Measurements from ENCODE around the gene ALDH9A1.

ALDH9A1 gene

GRCh38 chr1:165695031-165695430, 3.3 kb downstream of the ALDH9A1 start:
- peaks cover 23% of the 10 kb centered on the region for H3K79me2 ChIP-seq (ENCODE audit: insufficient read depth, low read length)
- H3K27ac ChIP-seq (ENCODE audit: low read depth, low read length, poor library complexity, severe bottlenecking): no peak overlapping the region
- no peaks in the 10 kb centered on the region for H3F3A ChIP-seq (ENCODE audit: insufficient read depth, low read length)
- no peak overlapping the region for H3K9ac ChIP-seq (ENCODE audit: low read length)
- no peaks in the 10 kb centered on the region for H3K9me2 ChIP-seq (ENCODE audit: low read depth, low read length)
- no peak for TF ChIP-seq CTCF (IDR thresholded peaks at IDR 0.05; ENCODE audit: low read length)
- no peak for TF ChIP-seq EZH2 (IDR thresholded peaks at IDR 0.05; ENCODE audit: borderline replicate concordance, low read length)
- H4K20me1 ChIP-seq (ENCODE audit: insufficient read depth, low read length): no peaks in the 10 kb centered on the region
- H3K4me1 ChIP-seq (ENCODE audit: insufficient read depth, low read length, severe bottlenecking): peaks cover 17% of the 10 kb centered on the region
- H2AFZ ChIP-seq (ENCODE audit: low read length): no peak overlapping the region
- H3K4me2 ChIP-seq (ENCODE audit: low read length): no peak overlapping the region
- H3K4me3 ChIP-seq (ENCODE audit: low read depth, low read length, poor library complexity, severe bottlenecking): no peak overlapping the region
- H3K27me3 ChIP-seq (ENCODE audit: insufficient read depth, low read length): no peaks in the 10 kb centered on the region
- peaks cover 8% of the 10 kb centered on the region; the same call in 1 of the 2 replicates for H3K36me3 ChIP-seq (ENCODE audit: insufficient read depth, low read length)
- H3K9me3 ChIP-seq (ENCODE audit: low read length): no peaks in the 10 kb centered on the region

- Histone ChIP-seq H3K27ac (ENCODE audit: low read depth, low read length, poor library complexity, severe bottlenecking) (no peak overlapping the region), H3F3A (ENCODE audit: insufficient read depth, low read length) (no peaks in the 10 kb centered on the region), H3K9ac (ENCODE audit: low read length) (no peak overlapping the region), H3K27me3 (ENCODE audit: insufficient read depth, low read length) (no peaks in the 10 kb centered on the region), H3K9me2 (ENCODE audit: low read depth, low read length) (no peaks in the 10 kb centered on the region), H3K9me3 (ENCODE audit: low read length) (no peaks in the 10 kb centered on the region), H3K79me2 (ENCODE audit: insufficient read depth, low read length) (peaks cover 17% of the 10 kb centered on the region; the same call in 1 of the 2 replicates), H3K4me1 (ENCODE audit: insufficient read depth, low read length, severe bottlenecking) (peaks cover 13% of the 10 kb centered on the region), H3K4me3 (ENCODE audit: low read depth, low read length, poor library complexity, severe bottlenecking) (no peak overlapping the region), H3K4me2 (ENCODE audit: low read length) (no peak overlapping the region), H2AFZ (ENCODE audit: low read length) (no peak overlapping the region), H4K20me1 (ENCODE audit: insufficient read depth, low read length) (no peaks in the 10 kb centered on the region), H3K36me3 (ENCODE audit: insufficient read depth, low read length) (peaks cover 38% of the 10 kb centered on the region)
- TF ChIP-seq CTCF (IDR thresholded peaks at IDR 0.05; ENCODE audit: low read length) (no peak), EZH2 (IDR thresholded peaks at IDR 0.05; ENCODE audit: borderline replicate concordance, low read length) (no peak)
Observed at GRCh38 chr1:165688046-165688445, 10.3 kb downstream of the ALDH9A1 start.

- Histone ChIP-seq H3K4me1 (ENCODE audit: insufficient read depth, low read length, severe bottlenecking) (peaks cover 13% of the 10 kb centered on the region), H3K9ac (ENCODE audit: low read length) (no peak overlapping the region), H2AFZ (ENCODE audit: low read length) (no peak overlapping the region), H3K79me2 (ENCODE audit: insufficient read depth, low read length) (peaks cover 17% of the 10 kb centered on the region; the same call in 1 of the 2 replicates), H3K27ac (ENCODE audit: low read depth, low read length, poor library complexity, severe bottlenecking) (peak overlapping the region; percentile 26), H3K4me2 (ENCODE audit: low read length) (peak overlapping the region; percentile 43), H4K20me1 (ENCODE audit: insufficient read depth, low read length) (no peaks in the 10 kb centered on the region), H3K36me3 (ENCODE audit: insufficient read depth, low read length) (peaks cover 48% of the 10 kb centered on the region), H3K27me3 (ENCODE audit: insufficient read depth, low read length) (no peaks in the 10 kb centered on the region), H3K9me3 (ENCODE audit: low read length) (no peaks in the 10 kb centered on the region), H3F3A (ENCODE audit: insufficient read depth, low read length) (no peaks in the 10 kb centered on the region), H3K4me3 (ENCODE audit: low read depth, low read length, poor library complexity, severe bottlenecking) (no peak overlapping the region), H3K9me2 (ENCODE audit: low read depth, low read length) (no peaks in the 10 kb centered on the region)
- TF ChIP-seq EZH2 (IDR thresholded peaks at IDR 0.05; ENCODE audit: borderline replicate concordance, low read length) (no peak), CTCF (IDR thresholded peaks at IDR 0.05; ENCODE audit: low read length) (no peak)
Observed at GRCh38 chr1:165686971-165687433, 11.4 kb downstream of the ALDH9A1 start.

Measured in OCI-LY1 (cell line).